SK-N-MC (cell line): ENCODE results near the gene ITPR3.
"Not testable (repeated sequence)": the region's sequence is repeated elsewhere in the genome, so short reads cannot be mapped to it uniquely, and the experiment has no call there.

ENCODE experiments used
- EZH2 ChIP-seq: fragments of 200-600 bp; sonication (generic); IDR thresholded peaks from one replicate; pipeline ENCODE4 v1.6.1; 2017; ENCODE audit warnings: antibody characterized with exemption
- FOXP2 ChIP-seq: optimal IDR thresholded peaks from 2 replicates; pipeline ENCODE3; 2011; ENCODE audit warnings: mild to moderate bottlenecking, moderate library complexity; ENCODE audit not compliant: insufficient read depth; ENCODE audit errors: extremely low read length, control extremely low read depth
- POLR2AphosphoS5 ChIP-seq: IDR thresholded peaks from 2 replicates; pipeline ENCODE4 v1.6.1; 2012; ENCODE audit warnings: mild to moderate bottlenecking, low read depth, low read length, borderline replicate concordance

DNA sequence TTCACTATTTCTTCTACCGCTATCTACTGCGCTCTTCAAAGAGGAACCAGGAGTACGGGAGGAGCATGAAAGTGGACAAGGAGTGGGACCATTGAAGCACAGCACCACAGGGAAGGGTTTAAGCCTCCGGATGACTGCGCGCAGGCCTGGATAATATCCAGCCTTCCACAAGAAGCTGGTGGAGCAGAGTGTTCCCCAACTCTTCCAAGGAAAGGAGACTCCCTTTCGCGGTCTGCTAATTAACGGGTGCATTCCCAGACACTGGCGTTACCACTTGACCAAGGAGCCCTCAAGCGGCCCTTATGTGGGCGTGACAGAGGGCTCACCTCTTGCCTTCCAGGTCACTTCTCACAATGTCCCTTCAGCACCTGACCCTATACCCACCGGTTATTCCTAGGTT is 10.4 kb downstream of the ITPR3 start:
- not testable (repeated sequence) for TF ChIP-seq EZH2, POLR2AphosphoS5, FOXP2
